ENCODE measurements around the gene DPP6.
"Not testable (repeated sequence)": the region's sequence is repeated elsewhere in the genome, so short reads cannot be mapped to it uniquely, and the experiment has no call there.

DPP6 gene

GRCh38 chr7:154150656-154151055 is 98.5 kb downstream of the DPP6 start:
- not testable (repeated sequence) for DNase-seq

- DNase-seq, result not testable (repeated sequence)
These were observed 99.1 kb downstream of the DPP6 start for GRCh38 chr7:154151306-154151705.

- not testable (repeated sequence) for DNase-seq
These were observed 103.7 kb downstream of the DPP6 start for GRCh38 chr7:154155928-154156327.

- not testable (repeated sequence) for DNase-seq
These were observed 110.7 kb downstream of the DPP6 start for GRCh38 chr7:154162921-154163320.

- not testable (repeated sequence) for DNase-seq
These were observed 111.4 kb downstream of the DPP6 start for GRCh38 chr7:154163642-154164041.

GRCh38 chr7:154167051-154167450 is 114.9 kb downstream of the DPP6 start:
- DNase-seq, result no peak

- no peak for DNase-seq
These were observed 115.6 kb downstream of the DPP6 start for GRCh38 chr7:154167807-154168206.

GRCh38 chr7:154171422-154171821 is 119.2 kb downstream of the DPP6 start:
- no peak for DNase-seq

GRCh38 chr7:154172236-154172635 is 120.0 kb downstream of the DPP6 start:
- DNase-seq, result no peak

- no peak for DNase-seq
These were observed 125.4 kb downstream of the DPP6 start for GRCh38 chr7:154177584-154177983.

GRCh38 chr7:154178895-154179294 is 126.7 kb downstream of the DPP6 start:
- no peak for DNase-seq

- no peak for DNase-seq
These were observed 131.3 kb downstream of the DPP6 start for GRCh38 chr7:154183482-154183881.

GRCh38 chr7:154183946-154184345 is 131.7 kb downstream of the DPP6 start:
- no peak for DNase-seq

GRCh38 chr7:154186811-154187210 is 134.6 kb downstream of the DPP6 start:
- DNase-seq, result no peak

GRCh38 chr7:154188330-154188729 is 136.1 kb downstream of the DPP6 start:
- DNase-seq, result no peak

- DNase-seq, result no peak
These were observed 143.1 kb downstream of the DPP6 start for GRCh38 chr7:154195266-154195665.

- no peak for DNase-seq
These were observed 146.3 kb downstream of the DPP6 start for GRCh38 chr7:154198481-154198880.

- no peak for DNase-seq
These were observed 148.0 kb downstream of the DPP6 start for GRCh38 chr7:154200241-154200640.

GRCh38 chr7:154202002-154202401 is 149.8 kb downstream of the DPP6 start:
- DNase-seq, result no peak

- no peak for DNase-seq
These were observed 151.8 kb downstream of the DPP6 start for GRCh38 chr7:154204046-154204445.

GRCh38 chr7:154212861-154213260 is 160.7 kb downstream of the DPP6 start:
- no peak for DNase-seq

GRCh38 chr7:154217688-154218340 is 165.6 kb downstream of the DPP6 start:
- no peak for DNase-seq

- no peak for DNase-seq
These were observed 179.5 kb downstream of the DPP6 start for GRCh38 chr7:154231732-154232131.

- no peak for DNase-seq
These were observed 180.5 kb downstream of the DPP6 start for GRCh38 chr7:154232700-154233099.

GRCh38 chr7:154241988-154242387 is 189.8 kb downstream of the DPP6 start:
- DNase-seq, result no peak

All from inflammatory macrophage (primary cell).